ENCODE results near the gene C11orf54. TPM values are rescaled to one million over a fixed set of nuclear protein-coding genes. Genes with fewer than 3 reads are reported as not detected.

Gene C11orf54
- total RNA-seq, 1 experiment from 2014 or later = 17.1 TPM

DNA sequence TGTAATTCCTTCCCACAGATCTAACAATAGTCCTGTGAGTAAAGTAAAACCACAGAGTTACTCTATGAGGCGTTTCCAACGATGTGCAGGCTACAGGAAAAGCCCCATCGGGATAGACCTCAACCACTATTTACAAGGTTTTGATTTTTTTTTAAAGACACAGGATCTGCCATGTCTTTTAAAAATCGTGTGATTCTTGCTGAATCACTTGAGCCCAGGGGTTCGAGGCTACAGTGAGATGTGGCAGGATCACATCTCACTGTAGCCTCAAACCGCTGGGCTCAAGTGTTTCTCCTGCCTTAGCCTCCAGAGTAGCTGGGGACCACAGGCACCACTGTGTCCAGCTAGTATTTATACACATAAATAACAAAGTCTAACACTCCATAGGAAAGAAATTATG is 8.0 kb upstream of the C11orf54 start:
- DNase-seq = no peak
- TF ChIP-seq, protein P1, sequence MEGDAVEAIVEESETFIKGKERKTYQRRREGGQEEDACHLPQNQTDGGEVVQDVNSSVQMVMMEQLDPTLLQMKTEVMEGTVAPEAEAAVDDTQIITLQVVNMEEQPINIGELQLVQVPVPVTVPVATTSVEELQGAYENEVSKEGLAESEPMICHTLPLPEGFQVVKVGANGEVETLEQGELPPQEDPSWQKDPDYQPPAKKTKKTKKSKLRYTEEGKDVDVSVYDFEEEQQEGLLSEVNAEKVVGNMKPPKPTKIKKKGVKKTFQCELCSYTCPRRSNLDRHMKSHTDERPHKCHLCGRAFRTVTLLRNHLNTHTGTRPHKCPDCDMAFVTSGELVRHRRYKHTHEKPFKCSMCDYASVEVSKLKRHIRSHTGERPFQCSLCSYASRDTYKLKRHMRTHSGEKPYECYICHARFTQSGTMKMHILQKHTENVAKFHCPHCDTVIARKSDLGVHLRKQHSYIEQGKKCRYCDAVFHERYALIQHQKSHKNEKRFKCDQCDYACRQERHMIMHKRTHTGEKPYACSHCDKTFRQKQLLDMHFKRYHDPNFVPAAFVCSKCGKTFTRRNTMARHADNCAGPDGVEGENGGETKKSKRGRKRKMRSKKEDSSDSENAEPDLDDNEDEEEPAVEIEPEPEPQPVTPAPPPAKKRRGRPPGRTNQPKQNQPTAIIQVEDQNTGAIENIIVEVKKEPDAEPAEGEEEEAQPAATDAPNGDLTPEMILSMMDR (IDR thresholded peaks at IDR 0.05; ENCODE audit: unreplicated experiment) = no peak
- Mint-ChIP-seq H3K36me3 (ENCODE audit: insufficient read depth, unreplicated experiment) (peaks cover 83% of the 10 kb centered on the region), H3K4me1 (ENCODE audit: low read depth, unreplicated experiment) (peaks cover 12% of the 10 kb centered on the region), H3K27me3 (ENCODE audit: unreplicated experiment) (no peaks in the 10 kb centered on the region), H3K9me3 (ENCODE audit: low read depth, unreplicated experiment) (no peaks in the 10 kb centered on the region), H3K4me3 (ENCODE audit: low read depth, unreplicated experiment) (no peak overlapping the region), H3K27ac (ENCODE audit: unreplicated experiment) (no peak overlapping the region)
- CTCF ChIA-PET = no interaction called here
- intact Hi-C loops (cut with micrococcal nuclease; ENCODE audit: unreplicated experiment) = no loop called here
- no TSS peak for BruUV-seq (replicated peaks)

DNA sequence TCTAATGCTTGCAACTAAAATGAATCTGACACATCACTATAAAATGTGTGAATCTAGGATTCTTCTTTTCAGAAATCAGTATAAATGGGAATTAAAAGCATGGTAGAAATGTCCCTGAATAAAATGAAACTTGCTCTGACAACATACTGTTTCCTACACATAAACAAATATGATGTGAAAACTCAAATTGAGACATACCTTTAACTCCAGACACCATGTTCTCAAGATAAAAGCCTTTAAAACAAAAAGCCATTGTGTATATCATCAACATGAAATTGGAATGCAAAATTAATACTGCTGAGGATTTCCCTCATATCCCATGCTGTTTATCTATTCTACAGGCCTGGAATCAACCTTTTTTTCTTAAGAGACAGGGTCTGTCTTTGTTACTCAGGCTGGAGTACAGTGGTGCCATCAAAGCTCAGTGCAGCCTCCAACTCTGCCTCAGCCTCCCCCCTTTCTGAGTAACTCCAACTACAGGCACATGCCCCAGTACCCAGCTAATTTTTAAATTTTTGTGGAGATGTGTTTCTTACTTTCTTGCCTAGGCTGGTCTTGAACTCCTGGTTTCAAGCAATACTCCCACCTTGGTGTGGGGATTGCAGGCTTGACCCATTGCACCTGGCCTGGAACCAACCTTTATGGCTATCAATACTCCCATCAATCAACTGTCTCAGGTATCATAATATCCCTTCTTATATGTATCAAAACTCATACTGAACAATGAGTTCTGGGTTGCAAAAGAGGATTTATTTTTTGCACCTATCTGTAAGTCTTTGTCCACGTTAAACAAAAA is 6.8 kb upstream of the C11orf54 start:
- peaks cover 13% of the 10 kb centered on the region for H3K4me1 Mint-ChIP-seq (ENCODE audit: low read depth, unreplicated experiment)
- H3K27me3 Mint-ChIP-seq (ENCODE audit: unreplicated experiment) = no peaks in the 10 kb centered on the region
- H3K4me3 Mint-ChIP-seq (ENCODE audit: low read depth, unreplicated experiment) = no peak overlapping the region
- no peak overlapping the region for H3K27ac Mint-ChIP-seq (ENCODE audit: unreplicated experiment)
- intact Hi-C loops (cut with micrococcal nuclease; ENCODE audit: unreplicated experiment) = no loop called here
- no peak for DNase-seq
- CTCF ChIA-PET = no interaction called here
- no TSS peak for BruUV-seq (replicated peaks)
- peaks cover 83% of the 10 kb centered on the region for H3K36me3 Mint-ChIP-seq (ENCODE audit: insufficient read depth, unreplicated experiment)
- no peaks in the 10 kb centered on the region for H3K9me3 Mint-ChIP-seq (ENCODE audit: low read depth, unreplicated experiment)
- TF ChIP-seq, protein P1 (IDR thresholded peaks at IDR 0.05; ENCODE audit: unreplicated experiment) = no peak

DNA sequence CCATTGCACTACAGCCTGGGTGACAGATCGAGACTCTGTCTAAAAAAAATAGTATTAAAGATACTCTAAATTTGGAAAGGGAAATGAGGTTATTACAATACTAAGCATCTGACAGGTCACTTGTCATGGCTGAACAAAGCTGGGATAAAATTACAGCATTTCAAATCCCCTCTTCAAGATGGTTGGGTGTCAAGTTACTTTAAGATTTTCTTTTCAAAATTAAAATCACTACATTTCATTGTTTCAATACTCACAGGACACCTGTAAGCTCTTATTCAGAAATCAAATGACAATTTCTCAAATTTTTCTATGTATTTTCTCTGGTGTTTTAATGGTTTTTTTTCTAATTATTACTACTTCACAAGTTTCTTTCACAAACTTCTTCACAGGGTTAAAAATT is 5.8 kb upstream of the C11orf54 start:
- Mint-ChIP-seq H3K27me3 (ENCODE audit: unreplicated experiment) (no peaks in the 10 kb centered on the region), H3K9me3 (ENCODE audit: low read depth, unreplicated experiment) (no peaks in the 10 kb centered on the region), H3K4me1 (ENCODE audit: low read depth, unreplicated experiment) (peaks cover 13% of the 10 kb centered on the region), H3K36me3 (ENCODE audit: insufficient read depth, unreplicated experiment) (peaks cover 84% of the 10 kb centered on the region), H3K4me3 (ENCODE audit: low read depth, unreplicated experiment) (no peak overlapping the region), H3K27ac (ENCODE audit: unreplicated experiment) (no peak overlapping the region)
- no peak for DNase-seq
- BruUV-seq (replicated peaks) = no TSS peak
- TF ChIP-seq, protein P1 (IDR thresholded peaks at IDR 0.05; ENCODE audit: unreplicated experiment) = no peak
- intact Hi-C loops (cut with micrococcal nuclease; ENCODE audit: unreplicated experiment) = no loop called here
- CTCF ChIA-PET = no interaction called here

DNA sequence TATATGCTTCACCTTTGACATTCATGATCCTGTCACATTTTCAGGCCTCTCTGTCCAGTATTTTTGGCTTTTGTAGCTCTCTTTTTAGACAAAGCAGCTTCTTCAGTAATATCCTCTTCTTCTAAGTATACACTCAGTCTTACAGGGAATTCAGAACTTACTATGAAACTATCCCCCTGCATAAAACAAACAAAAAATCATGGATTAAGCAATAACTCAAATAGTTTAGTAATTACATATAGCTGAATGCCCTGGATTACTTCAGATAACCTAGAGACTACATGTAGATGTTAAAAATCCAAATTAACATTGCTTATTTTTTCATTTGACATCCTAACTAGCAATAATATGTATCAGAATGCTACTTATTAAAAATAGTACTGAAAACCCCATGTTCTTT is 5.3 kb upstream of the C11orf54 start:
- no TSS peak for BruUV-seq (replicated peaks)
- intact Hi-C loops (cut with micrococcal nuclease; ENCODE audit: unreplicated experiment) = no loop called here
- peaks cover 87% of the 10 kb centered on the region for H3K36me3 Mint-ChIP-seq (ENCODE audit: insufficient read depth, unreplicated experiment)
- CTCF ChIA-PET = no interaction called here
- TF ChIP-seq, protein P1 (IDR thresholded peaks at IDR 0.05; ENCODE audit: unreplicated experiment) = no peak
- DNase-seq = no peak
- peaks cover 13% of the 10 kb centered on the region for H3K4me1 Mint-ChIP-seq (ENCODE audit: low read depth, unreplicated experiment)
- H3K9me3 Mint-ChIP-seq (ENCODE audit: low read depth, unreplicated experiment) = no peaks in the 10 kb centered on the region
- no peaks in the 10 kb centered on the region for H3K27me3 Mint-ChIP-seq (ENCODE audit: unreplicated experiment)
- H3K4me3 Mint-ChIP-seq (ENCODE audit: low read depth, unreplicated experiment) = no peak overlapping the region
- no peak overlapping the region for H3K27ac Mint-ChIP-seq (ENCODE audit: unreplicated experiment)
